ENCODE measurements around the gene DEFB116. TPM values are rescaled to one million over a fixed set of nuclear protein-coding genes. Genes with fewer than 3 reads are reported as not detected.
"Not testable (repeated sequence)": the region's sequence is repeated elsewhere in the genome, so short reads cannot be mapped to it uniquely, and the experiment has no call there.

The DEFB116 gene, protein sequence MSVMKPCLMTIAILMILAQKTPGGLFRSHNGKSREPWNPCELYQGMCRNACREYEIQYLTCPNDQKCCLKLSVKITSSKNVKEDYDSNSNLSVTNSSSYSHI
- total RNA-seq = not detected in 2 replicates

DNA sequence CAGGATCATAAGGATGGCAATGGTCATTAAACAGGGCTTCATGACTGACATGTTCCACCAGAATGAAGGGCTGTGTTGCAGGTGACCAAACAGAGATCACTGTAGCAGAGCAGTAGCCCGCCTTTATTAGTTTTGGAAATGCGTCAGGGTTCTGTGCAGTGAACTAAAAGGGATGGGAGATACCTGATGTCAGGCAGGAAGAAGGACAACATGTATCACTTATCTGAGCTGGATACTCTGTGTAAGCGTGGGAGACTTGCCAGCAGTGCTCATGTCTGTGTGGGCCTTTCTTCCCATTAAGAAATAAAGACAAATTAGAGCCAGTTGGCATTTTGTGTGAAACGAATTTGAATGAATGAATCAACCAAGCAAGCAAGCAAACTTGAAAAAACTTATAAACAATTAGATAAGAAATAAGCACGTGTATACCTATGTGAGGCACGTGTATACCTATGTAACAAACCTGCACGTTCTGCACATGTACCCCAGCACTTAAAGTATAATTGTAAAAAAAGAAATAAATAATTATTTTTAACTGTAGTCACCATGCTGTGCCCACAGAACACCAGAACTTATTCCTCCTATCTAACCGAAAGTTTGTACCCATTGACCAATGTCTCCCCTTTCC, at the start of gene DEFB116:
DEFB116 (minus strand) TSS at position 51 of the 628 bp plus-strand sequence; CDS start at position 51, 0 bp downstream.
- H3K4me3 ChIP-seq (ENCODE audit: low read depth, low read length) = no peak within 1 kb of the TSS
- TF ChIP-seq, protein P1, sequence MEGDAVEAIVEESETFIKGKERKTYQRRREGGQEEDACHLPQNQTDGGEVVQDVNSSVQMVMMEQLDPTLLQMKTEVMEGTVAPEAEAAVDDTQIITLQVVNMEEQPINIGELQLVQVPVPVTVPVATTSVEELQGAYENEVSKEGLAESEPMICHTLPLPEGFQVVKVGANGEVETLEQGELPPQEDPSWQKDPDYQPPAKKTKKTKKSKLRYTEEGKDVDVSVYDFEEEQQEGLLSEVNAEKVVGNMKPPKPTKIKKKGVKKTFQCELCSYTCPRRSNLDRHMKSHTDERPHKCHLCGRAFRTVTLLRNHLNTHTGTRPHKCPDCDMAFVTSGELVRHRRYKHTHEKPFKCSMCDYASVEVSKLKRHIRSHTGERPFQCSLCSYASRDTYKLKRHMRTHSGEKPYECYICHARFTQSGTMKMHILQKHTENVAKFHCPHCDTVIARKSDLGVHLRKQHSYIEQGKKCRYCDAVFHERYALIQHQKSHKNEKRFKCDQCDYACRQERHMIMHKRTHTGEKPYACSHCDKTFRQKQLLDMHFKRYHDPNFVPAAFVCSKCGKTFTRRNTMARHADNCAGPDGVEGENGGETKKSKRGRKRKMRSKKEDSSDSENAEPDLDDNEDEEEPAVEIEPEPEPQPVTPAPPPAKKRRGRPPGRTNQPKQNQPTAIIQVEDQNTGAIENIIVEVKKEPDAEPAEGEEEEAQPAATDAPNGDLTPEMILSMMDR (conservative IDR thresholded peaks at IDR 0.05; ENCODE audit: low read depth, low read length) = no peak
- no peak for DNase-seq (ENCODE audit: low read depth)

DNA sequence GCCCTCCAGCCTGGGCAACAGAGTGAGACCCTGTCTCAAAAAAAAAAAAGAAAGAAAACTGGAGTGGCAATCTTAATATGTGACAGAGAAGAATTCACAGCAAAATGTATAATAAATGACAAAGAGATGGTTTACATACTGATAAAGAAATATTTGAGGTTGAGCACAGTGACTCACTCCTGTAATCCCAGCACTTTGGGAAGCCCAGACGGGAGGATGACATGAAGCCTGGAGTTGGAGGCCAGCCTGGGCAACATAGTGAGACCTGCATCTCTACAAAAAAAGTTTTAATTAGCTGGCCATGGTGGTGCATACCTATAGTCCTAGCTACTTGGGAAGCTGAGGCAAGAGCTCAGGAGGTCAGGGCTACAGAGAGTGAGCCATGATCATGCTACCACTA, 47.6 kb upstream of the DEFB116 start:
- TF ChIP-seq, protein P1 (conservative IDR thresholded peaks at IDR 0.05; ENCODE audit: low read depth, low read length) = no peak
- DNase-seq (ENCODE audit: low read depth) = no peak
- H3K4me3 ChIP-seq (ENCODE audit: low read depth, low read length) = no peak overlapping the region

DNA sequence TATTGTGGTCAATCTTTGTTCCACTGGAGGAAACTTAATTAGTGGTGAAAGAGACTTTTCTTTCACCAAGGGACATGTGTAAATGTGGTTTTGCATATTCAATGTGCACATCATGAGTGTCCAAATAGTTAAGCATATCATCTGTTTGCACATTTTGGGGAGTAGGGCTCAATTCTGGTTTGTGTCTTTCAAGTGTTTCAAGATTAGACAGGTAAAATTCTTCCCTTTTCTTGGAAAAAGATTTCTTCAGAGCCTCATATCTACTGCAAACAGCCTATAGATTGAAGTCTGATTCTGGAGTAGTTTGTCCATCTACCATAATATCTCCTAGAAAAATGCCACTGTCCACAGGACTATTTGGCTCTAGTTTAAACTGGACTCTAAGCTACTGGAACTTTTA, 33.1 kb upstream of the DEFB116 start:
- no peak overlapping the region for H3K4me3 ChIP-seq (ENCODE audit: low read depth, low read length)
- TF ChIP-seq, protein P1 (conservative IDR thresholded peaks at IDR 0.05; ENCODE audit: low read depth, low read length) = no peak
- DNase-seq (ENCODE audit: low read depth) = no peak

DNA sequence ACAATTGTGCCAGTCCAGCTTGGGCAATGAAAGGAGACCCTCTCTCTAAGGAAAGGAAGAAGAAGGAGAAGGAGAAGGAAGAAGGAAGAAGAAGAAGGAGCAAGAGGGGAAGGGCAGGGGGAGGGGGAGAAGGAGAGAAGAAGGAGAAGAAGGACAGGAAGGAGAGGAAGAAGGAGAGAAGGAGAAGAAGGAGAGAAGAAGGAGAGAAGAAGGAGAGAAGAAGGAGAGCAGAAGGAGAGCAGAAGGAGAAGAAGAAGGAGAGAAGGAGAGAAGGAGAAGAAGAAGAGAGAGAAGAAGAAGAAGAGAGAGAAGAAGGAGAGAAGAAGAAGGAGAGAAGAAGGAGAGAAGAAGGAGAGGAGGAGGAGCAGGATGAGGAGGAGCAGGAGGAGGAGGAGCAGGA, 22.5 kb upstream of the DEFB116 start:
- no peak overlapping the region for H3K4me3 ChIP-seq (ENCODE audit: low read depth, low read length)
- DNase-seq (ENCODE audit: low read depth) = no peak
- TF ChIP-seq, protein P1 (conservative IDR thresholded peaks at IDR 0.05; ENCODE audit: low read depth, low read length) = no peak

DNA sequence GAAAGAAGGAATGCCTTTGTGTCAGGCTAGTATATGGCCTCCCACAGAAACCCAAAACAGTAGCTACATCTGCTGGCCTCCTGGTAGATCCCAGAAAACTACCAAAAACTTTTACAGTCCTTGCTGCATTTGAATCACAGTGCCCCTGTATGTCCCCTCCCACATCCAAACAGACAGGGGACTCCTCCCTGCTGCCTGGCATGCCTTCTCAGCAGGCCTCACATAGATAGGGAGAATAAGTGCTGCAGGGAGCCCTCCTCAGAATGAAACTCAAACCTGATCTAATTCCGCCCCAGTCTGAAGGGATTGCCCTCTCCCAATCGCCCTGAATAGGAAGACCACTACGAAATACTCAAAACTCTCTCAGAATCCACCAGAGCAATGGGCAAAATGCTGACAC, 14.1 kb upstream of the DEFB116 start:
- no peak for DNase-seq (ENCODE audit: low read depth)
- TF ChIP-seq, protein P1 (conservative IDR thresholded peaks at IDR 0.05; ENCODE audit: low read depth, low read length) = no peak
- no peak overlapping the region for H3K4me3 ChIP-seq (ENCODE audit: low read depth, low read length)

DNA sequence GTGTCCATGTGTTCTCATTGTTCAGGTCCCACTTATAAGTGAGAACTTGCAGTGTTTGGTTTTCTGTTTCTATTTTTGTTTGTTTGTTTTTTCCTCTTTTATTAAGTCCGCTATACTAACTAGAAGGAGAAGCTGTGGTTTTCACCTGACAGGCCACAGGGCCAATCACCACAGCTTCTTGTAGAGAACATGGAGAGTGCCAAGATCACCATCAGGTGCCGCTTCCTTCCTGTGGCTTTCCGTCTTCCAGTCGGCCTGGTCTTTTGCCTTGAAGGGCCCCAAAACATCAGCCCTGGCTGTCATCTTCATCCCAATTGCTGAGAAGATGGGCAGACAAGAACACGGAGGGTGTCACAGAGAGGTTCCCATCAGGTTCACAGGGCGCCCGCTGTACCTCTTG, 23.4 kb downstream of the DEFB116 start:
- DNase-seq (ENCODE audit: low read depth); H3K4me3 ChIP-seq (ENCODE audit: low read depth, low read length): not testable (repeated sequence)

DNA sequence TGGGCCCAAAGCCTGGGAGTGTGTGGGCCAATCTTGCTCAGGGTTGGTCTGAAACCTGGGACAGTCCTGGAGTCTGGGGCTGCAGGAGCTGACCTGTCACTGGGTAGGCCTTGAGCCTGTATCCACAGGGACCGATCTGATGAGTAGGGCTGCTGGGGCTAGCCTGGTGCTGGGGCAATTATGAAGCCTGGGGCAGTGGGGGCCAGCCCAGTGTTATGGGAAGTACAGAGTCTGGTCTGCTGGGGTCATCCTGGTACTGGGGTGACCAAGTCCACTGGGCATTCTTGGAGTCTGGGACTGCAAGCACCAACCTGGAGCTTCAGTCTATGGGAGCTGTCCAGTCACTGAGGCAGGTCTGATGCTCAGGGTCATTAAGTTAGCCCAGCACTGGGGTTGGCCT, 30.2 kb downstream of the DEFB116 start:
- no peak overlapping the region for H3K4me3 ChIP-seq (ENCODE audit: low read depth, low read length)
- TF ChIP-seq, protein P1 (conservative IDR thresholded peaks at IDR 0.05; ENCODE audit: low read depth, low read length) = no peak
- DNase-seq (ENCODE audit: low read depth) = no peak
